ENCODE measurements around the gene AP1S1. TPM values are rescaled to one million over a fixed set of nuclear protein-coding genes. Genes with fewer than 3 reads are reported as not detected.

The AP1S1 gene
- total RNA-seq, 1 donor from 2014 or later, result 12.8 TPM

GRCh38 chr7:101166648-101166908, 12.3 kb downstream of the AP1S1 start:
- DNase-seq (ENCODE audit: missing footprints) (no peak), ATAC-seq (no peak)
- intact Hi-C loops (cut with DNase I), result loop anchor here (2.0 kb wide), 1 partner anchor 22 kb away; no protein-coding TSS in a partner anchor

GRCh38 chr7:101166909-101167644, 12.8 kb downstream of the AP1S1 start:
- no peak for DNase-seq (ENCODE audit: missing footprints)
- ATAC-seq, result no peak
- intact Hi-C loops (cut with DNase I), result loop anchor here (2.0 kb wide), 1 partner anchor 22 kb away; no protein-coding TSS in a partner anchor

- DNase-seq (ENCODE audit: missing footprints) (no peak), ATAC-seq (no peak)
- intact Hi-C loops (cut with DNase I), result loop anchor here (2.0 kb wide), 1 partner anchor 23 kb away; no protein-coding TSS in a partner anchor
Measured at GRCh38 chr7:101167645-101168411, 13.6 kb downstream of the AP1S1 start.

- intact Hi-C loops (cut with DNase I), result no loop called here
- DNase-seq (ENCODE audit: missing footprints), result no peak
Measured at GRCh38 chr7:101168412-101169049, 14.3 kb downstream of the AP1S1 start.

GRCh38 chr7:101169110-101169837, 15.0 kb downstream of the AP1S1 start:
- ATAC-seq, result no peak
- intact Hi-C loops (cut with DNase I), result no loop called here

More at GRCh38 chr7:101168412-101169049, 14.3 kb downstream of the AP1S1 start:
- no peak for ATAC-seq

GRCh38 chr7:101169838-101170551, 15.7 kb downstream of the AP1S1 start:
- DNase-seq (ENCODE audit: missing footprints) (peak; percentile 87), ATAC-seq (peak; percentile 18)
- intact Hi-C loops (cut with DNase I), result no loop called here

More at GRCh38 chr7:101169110-101169837, 15.0 kb downstream of the AP1S1 start:
- DNase-seq (ENCODE audit: missing footprints), result no peak

GRCh38 chr7:101170617-101171441, 16.6 kb downstream of the AP1S1 start:
- intact Hi-C loops (cut with DNase I), result no loop called here
- DNase-seq (ENCODE audit: missing footprints), result no peak
- no peak for ATAC-seq

GRCh38 chr7:101171442-101171837, 17.2 kb downstream of the AP1S1 start:
- intact Hi-C loops (cut with DNase I), result no loop called here

GRCh38 chr7:101172005-101172853, 18.0 kb downstream of the AP1S1 start:
- ATAC-seq (no peak), DNase-seq (ENCODE audit: missing footprints) (no peak)
- intact Hi-C loops (cut with DNase I), result no loop called here

More at GRCh38 chr7:101171442-101171837, 17.2 kb downstream of the AP1S1 start:
- DNase-seq (ENCODE audit: missing footprints), result no peak
- ATAC-seq, result no peak

GRCh38 chr7:101172854-101173751, 18.8 kb downstream of the AP1S1 start:
- intact Hi-C loops (cut with DNase I), result no loop called here
- DNase-seq (ENCODE audit: missing footprints) (no peak), ATAC-seq (peak; percentile 61)

- intact Hi-C loops (cut with DNase I), result no loop called here
- DNase-seq (ENCODE audit: missing footprints) (no peak), ATAC-seq (no peak)
Measured at GRCh38 chr7:101173752-101174244, 19.5 kb downstream of the AP1S1 start.

- no peak for ATAC-seq
- intact Hi-C loops (cut with DNase I), result no loop called here
Measured at GRCh38 chr7:101174322-101174854, 20.1 kb downstream of the AP1S1 start.

GRCh38 chr7:101175664-101176063, 21.4 kb downstream of the AP1S1 start:
- ATAC-seq, result no peak
- no peak for DNase-seq (ENCODE audit: missing footprints)
- intact Hi-C loops (cut with DNase I), result no loop called here

More at GRCh38 chr7:101174322-101174854, 20.1 kb downstream of the AP1S1 start:
- DNase-seq (ENCODE audit: missing footprints), result no peak

- intact Hi-C loops (cut with DNase I), result no loop called here
- DNase-seq (ENCODE audit: missing footprints) (no peak), ATAC-seq (no peak)
Measured at GRCh38 chr7:101177644-101178043, 23.4 kb downstream of the AP1S1 start.

- ATAC-seq (no peak), DNase-seq (ENCODE audit: missing footprints) (no peak)
- intact Hi-C loops (cut with DNase I), result no loop called here
Measured at GRCh38 chr7:101179117-101179516, 24.8 kb downstream of the AP1S1 start.
